Measurements from ENCODE around the gene MT1M. TPM values are rescaled to one million over a fixed set of nuclear protein-coding genes. Genes with fewer than 3 reads are reported as not detected.
A peak's percentile ranks its signal among the peaks of the same experiment; 100 is the strongest.

MT1M gene
- total RNA-seq, 1 donor from 2014 or later, result 367 TPM

GRCh38 chr16:56625943-56626654 lies 6.4 kb upstream of the MT1M start:
- DNase-seq (ENCODE audit: low spot score), result no peak

GRCh38 chr16:56626685-56627084 lies 5.8 kb upstream of the MT1M start:
- no peak for DNase-seq (ENCODE audit: low spot score)

GRCh38 chr16:56628486-56629350 lies 3.7 kb upstream of the MT1M start:
- DNase-seq (ENCODE audit: low spot score), result no peak

GRCh38 chr16:56629531-56629930 lies 2.9 kb upstream of the MT1M start:
- no peak for DNase-seq (ENCODE audit: low spot score)

- no peak for DNase-seq (ENCODE audit: low spot score)
Observed at GRCh38 chr16:56630134-56630533, 2.3 kb upstream of the MT1M start.

- no peak for DNase-seq (ENCODE audit: low spot score)
Observed at GRCh38 chr16:56631197-56631596, 1.3 kb upstream of the MT1M start.

GRCh38 chr16:56631832-56632155 lies 665 bp upstream of the MT1M start:
- no peak for DNase-seq (ENCODE audit: low spot score)

- no peak for DNase-seq (ENCODE audit: low spot score)
Observed at GRCh38 chr16:56632848-56633365, 448 bp downstream of the MT1M start.

- no peak for DNase-seq (ENCODE audit: low spot score)
Observed at GRCh38 chr16:56633535-56633934, 1.1 kb downstream of the MT1M start.

GRCh38 chr16:56634715-56635440 lies 2.4 kb downstream of the MT1M start:
- DNase-seq (ENCODE audit: low spot score), result no peak

- DNase-seq (ENCODE audit: low spot score), result no peak
Observed at GRCh38 chr16:56635441-56635967, 3.0 kb downstream of the MT1M start.

- DNase-seq (ENCODE audit: low spot score), result no peak
Observed at GRCh38 chr16:56636616-56637413, 4.4 kb downstream of the MT1M start.

GRCh38 chr16:56637814-56638750 lies 5.6 kb downstream of the MT1M start, which contains the start of gene MT1A:
TSS of gene MT1A (plus strand) at chr16:56638666. CDS start at chr16:56638739, 73 bp downstream.
- DNase-seq (ENCODE audit: low spot score), result peak; percentile 95

- DNase-seq (ENCODE audit: low spot score), result no peak
Observed at GRCh38 chr16:56639045-56639444, 6.6 kb downstream of the MT1M start.

- no peak for DNase-seq (ENCODE audit: low spot score)
Observed at GRCh38 chr16:56640076-56640475, 7.6 kb downstream of the MT1M start.

GRCh38 chr16:56641166-56641565 lies 8.7 kb downstream of the MT1M start:
- no peak for DNase-seq (ENCODE audit: low spot score)

GRCh38 chr16:56643080-56643778 lies 10.8 kb downstream of the MT1M start:
- DNase-seq (ENCODE audit: low spot score), result peak; percentile 92

- no peak for DNase-seq (ENCODE audit: low spot score)
Observed at GRCh38 chr16:56643833-56644232, 11.4 kb downstream of the MT1M start.

GRCh38 chr16:56645311-56645710 lies 12.9 kb downstream of the MT1M start:
- no peak for DNase-seq (ENCODE audit: low spot score)

Measured in mesenteric fat pad (tissue), 1 donor.